T-helper 1 cell treated with Interleukin-12 subunit alpha and Interleukin-12 subunit beta and Interleukin-4 antibody, amounts not matched to agents 30 ng/mL and 1 ng/mL, for 36 hours (primary cell): Measurements from ENCODE around the gene SP3. TPM values are rescaled to one million over a fixed set of nuclear protein-coding genes. Genes with fewer than 3 reads are reported as not detected.
"Not testable (repeated sequence)": the region's sequence is repeated elsewhere in the genome, so short reads cannot be mapped to it uniquely, and the experiment has no call there.

Source experiments
- intact Hi-C: fragments of 100-400 bp; cut with micrococcal nuclease; formaldehyde crosslinking; loops from one replicate; pipeline ENCODE4 v1.15.1; 2024
- total RNA-seq: library from RNA; stranded (reverse); gene quantifications from 2 replicates; pipeline ENCODE4 v1.2.3, GENCODE V29; 2022

SP3 gene
- total RNA-seq, 1 donor from 2014 or later: 107 TPM

GRCh38 chr2:173896755-173897154 lies 68.4 kb downstream of the SP3 start:
- intact Hi-C loops: loop anchor here (5.0 kb wide), 1 partner anchor 146 kb away; no protein-coding TSS in a partner anchor

DNA sequence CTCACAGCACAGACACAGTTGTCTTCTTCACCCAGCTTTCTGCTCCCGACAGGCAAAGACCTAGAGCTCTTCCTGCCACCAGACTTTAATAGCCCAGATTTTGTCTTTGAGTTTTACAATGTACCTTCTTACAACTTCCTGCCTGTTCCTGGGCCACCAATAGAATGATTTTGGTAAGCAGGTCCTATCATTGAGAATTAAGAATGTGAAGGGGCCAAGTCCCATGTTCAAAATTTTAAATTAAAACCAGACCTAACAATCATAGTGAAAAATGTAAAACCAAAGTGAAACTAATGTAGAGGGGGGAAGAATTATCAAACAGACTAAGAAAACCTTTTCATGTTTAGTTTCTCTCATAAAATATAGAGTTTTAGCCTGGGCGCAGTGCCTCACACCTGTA lies 72.8 kb downstream of the SP3 start:
- intact Hi-C loops: no loop called here

DNA sequence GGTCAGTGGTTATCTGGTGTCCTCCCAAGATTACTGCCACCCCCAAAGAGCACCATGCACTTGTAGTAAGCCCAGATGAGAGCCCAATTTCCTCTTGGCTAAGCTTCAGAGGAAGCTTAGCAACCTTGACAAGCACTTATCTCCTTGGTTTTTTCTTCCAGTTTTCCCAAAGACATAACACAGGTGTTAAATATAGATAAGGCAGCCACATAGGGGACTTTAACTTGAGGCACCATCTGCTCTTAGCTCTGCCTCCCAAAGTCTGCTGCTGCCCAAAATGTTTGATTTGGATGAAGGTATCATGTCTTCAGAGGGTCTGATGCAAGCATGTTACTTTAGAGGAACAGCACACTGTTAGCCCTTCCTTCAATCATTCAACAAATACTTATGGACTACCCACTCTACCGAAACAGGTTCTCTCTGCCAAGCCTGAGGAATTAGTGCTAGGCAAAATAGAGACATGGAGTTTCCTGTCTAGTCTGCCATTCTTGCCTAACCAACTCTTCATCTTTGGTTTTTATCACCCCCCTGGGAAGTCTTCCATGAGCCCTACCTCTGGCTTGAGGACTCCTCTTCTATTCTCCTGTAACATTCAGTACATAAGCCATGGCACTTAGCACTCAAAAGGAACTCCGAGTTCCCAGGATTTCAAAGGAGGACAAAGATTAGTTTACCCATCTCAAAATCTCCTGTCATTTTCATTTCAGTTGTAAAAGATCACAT lies 73.7 kb downstream of the SP3 start:
- intact Hi-C loops: no loop called here

DNA sequence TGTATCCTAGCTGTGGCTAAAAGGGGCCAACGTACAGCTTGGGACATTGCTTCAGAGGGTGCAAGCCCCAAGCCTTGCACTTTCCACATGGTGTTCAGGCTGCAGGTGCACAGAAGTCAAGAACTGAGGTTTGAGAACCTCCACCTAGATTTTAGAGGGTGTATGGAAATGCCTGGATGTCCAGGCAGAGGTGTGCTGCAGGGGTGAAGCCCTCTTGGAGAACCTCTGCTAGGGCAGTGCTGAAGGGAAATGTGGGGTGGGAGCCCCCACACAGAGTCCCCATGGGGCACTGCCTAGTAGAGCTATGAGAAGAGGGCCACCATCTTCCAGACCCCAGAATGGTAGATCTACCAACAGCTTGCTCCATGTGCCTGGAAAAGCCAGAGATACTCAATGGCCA lies 75.7 kb downstream of the SP3 start:
- intact Hi-C loops: not testable (repeated sequence)

DNA sequence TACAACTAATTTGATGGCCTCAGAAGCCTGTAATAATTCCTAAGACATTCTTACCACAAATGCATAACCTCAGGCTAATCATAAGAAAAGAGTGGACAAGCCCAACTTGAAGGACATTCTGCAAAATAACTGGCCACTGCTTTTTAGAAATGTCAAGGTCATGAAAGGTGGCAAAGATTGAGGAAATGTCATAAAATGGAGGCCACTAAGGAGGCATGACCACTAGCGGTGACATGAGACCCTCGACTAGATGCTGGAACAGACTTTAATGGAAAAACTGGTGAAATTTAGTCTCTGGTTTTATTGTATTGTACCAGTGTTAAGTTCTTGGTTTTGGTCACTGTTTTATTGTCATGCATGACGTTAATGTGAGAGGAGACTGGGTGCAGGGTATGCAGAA lies 78.6 kb downstream of the SP3 start:
- intact Hi-C loops: no loop called here

DNA sequence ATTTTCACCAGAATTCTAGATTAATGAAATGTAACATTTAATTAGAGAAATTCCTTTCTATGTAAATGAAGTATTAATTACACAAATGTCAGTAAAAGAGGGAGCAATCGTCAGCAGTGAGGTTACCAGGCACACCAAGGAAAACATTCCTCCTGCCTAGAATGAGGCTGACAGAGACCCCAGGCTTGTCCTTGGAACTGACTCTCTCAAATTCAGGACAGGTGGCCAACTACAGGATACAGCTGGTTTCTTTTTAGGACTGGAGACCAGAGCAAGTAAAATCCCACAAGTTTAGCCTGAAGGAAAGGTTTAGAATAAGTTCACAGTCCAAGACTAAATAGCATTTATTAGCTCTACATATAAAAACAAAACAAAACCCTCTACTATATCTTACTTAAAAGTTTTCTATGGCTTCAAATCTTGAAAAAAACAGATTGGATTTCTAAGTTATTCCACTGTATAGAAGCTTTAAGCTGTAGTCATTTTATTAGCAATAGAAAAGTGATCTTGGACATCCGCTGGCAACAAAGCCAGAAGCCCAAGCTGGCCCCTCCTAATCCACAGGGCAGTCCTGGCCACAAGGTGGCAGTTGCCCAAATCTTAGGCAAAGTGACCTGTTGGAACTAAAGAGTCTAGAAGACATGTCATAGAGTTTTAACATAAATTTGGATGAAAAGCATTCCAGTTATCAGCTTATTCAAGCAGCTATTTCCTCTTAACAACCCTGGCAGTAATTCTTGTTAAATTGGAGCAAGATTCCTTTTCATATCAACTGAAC lies 81.0 kb downstream of the SP3 start:
- intact Hi-C loops: loop anchor here (1.0 kb wide), 1 partner anchor 457 kb away; no protein-coding TSS in a partner anchor

- intact Hi-C loops: no loop called here
Observed at GRCh38 chr2:173881886-173882285, 83.3 kb downstream of the SP3 start.

DNA sequence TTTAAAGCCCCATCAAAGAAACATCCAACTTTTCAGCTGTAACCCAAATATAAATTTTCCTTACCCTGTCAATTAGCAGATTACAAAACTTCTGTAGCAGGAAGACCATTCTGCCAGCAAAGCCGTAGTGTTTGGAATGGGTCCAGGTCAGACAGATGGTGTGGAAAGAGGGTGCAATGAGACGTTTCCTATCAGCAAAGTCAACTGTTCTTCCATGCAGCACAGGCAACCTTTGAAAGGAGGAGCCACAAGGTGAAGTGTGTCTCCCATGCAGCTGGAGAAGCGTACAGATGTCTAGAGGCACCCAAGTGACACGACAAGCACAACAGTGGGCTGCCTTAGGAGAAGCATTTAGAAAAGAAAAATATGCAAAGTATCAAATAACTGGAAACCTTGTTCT lies 83.7 kb downstream of the SP3 start:
- intact Hi-C loops: no loop called here

- intact Hi-C loops: no loop called here
Observed at GRCh38 chr2:173880561-173880960, 84.6 kb downstream of the SP3 start.

- intact Hi-C loops: no loop called here
Observed at GRCh38 chr2:173876833-173877413, 88.2 kb downstream of the SP3 start.

DNA sequence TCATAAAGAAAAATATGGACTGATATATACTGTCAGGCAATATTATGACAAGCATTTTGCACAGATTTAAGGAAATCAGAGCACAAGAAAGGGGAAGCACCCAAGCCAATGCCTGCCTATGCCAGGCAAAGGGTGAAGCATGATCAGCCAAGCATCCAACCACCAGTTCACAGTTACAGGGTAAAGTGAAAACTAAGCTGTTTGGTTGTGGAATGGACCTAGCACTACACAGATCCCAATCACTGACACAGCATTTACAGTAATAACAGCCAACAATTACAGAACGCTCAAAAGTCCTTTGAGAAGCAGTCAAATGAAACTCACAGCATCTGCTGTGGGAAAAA lies 90.3 kb downstream of the SP3 start:
- intact Hi-C loops: no loop called here

GRCh38 chr2:173874003-173874893 lies 90.9 kb downstream of the SP3 start:
- intact Hi-C loops: no loop called here

GRCh38 chr2:173872714-173873113 lies 92.5 kb downstream of the SP3 start:
- intact Hi-C loops: no loop called here

DNA sequence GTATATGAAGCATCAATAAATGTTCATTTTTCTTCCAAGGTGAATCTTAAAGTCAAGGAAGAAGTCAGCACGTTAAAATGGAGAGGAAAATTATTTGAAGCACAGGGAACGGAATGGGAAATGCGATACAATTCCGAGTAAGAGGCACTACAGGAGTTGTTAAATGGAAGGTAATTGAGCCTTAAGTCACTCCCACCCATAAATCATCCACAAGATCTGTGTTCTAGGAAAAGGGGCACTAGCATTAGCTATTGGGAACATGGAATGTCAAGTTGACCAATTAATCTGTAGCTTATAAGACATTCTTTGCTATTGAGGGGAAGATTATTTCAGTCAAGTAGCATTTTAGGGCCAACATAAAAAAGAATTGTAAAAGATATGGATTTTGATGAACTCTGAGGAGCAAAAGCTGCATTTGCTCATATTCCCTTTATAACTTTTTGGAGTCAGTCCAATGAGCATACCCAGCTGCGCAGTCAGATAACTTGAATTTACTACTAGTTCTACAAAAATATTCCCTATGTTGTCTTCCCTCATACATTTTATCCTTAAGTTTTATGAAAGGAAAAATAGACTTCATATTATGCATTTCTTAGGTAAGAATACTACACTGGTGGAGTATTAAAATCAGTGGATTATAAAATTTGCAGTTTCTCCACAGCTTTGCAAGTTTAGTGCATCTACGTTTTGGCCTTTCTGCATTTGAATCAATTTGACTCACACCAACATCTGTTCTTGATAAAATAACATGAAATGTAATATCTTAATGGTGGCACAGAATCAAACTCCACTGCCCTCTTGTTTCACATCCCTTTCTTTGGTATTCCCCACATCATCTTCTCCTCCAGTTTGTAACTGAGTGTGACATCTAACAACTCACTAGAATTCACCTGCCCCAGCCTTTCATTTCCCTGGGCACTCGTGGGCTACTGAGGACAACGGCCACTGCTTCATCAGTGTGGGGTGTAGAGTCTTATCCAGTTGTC lies 95.6 kb downstream of the SP3 start:
- intact Hi-C loops: no loop called here

DNA sequence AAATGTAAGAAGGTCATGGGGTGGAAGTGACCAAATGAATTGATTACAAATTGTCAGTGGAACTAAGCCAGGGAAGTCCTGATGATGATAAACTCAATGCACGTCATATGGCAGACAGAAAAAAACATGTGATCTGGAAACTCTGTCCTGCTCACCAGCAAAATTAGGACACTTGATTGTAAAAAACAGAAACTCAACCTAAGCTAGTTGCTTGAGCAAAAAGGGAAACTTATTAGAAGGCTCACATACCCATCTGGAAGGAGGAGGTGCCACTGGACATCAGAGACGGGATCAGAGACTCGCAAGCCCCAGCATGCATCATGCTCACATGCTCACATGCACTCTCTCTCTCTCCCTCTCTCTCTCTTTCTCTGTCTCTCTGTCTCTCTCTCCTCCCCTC lies 96.8 kb downstream of the SP3 start:
- intact Hi-C loops: no loop called here

GRCh38 chr2:173866874-173867618 lies 98.1 kb downstream of the SP3 start:
- intact Hi-C loops: no loop called here

DNA sequence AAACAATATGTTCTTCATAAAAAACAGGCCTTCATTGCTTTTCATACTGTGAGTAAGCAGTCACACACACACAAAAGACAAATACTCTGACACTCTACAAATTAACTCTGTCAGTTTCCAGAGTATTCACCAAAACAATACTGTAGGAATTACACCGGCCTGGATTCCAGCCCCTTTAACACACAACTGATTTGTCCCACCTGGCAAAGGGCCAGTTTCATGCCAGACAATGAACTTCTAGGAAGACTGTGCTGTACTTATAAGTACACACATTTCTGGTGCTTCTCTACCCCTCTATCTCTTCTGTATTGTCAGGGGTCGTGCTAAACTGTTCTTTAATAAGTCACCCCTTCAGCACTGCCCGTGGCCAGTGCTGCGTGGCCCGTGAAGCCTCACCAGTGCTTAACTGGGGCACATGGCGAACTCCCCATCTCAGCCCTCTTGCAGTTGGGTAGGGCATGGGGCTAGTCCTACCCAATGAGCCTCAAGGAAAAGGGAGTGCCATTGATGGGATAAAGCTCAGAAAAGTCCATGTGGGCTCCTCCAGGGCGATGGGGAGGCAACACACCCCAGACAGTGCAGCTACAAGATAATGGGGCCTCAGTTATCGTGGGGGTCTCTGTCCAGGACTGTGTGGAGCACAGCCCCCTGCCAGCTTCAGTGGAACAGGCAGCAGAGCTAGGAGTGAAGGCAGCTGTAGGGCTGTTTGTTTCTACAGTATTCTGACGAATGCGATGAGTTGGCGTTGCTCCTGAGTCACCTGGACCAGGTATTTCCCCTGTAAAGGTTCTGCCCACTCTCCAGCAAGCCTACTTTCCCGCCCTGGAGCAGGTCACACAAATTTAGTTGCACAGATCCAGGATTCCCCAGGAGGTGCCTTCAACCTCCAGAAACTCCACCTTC lies 99.0 kb downstream of the SP3 start:
- intact Hi-C loops: no loop called here

DNA sequence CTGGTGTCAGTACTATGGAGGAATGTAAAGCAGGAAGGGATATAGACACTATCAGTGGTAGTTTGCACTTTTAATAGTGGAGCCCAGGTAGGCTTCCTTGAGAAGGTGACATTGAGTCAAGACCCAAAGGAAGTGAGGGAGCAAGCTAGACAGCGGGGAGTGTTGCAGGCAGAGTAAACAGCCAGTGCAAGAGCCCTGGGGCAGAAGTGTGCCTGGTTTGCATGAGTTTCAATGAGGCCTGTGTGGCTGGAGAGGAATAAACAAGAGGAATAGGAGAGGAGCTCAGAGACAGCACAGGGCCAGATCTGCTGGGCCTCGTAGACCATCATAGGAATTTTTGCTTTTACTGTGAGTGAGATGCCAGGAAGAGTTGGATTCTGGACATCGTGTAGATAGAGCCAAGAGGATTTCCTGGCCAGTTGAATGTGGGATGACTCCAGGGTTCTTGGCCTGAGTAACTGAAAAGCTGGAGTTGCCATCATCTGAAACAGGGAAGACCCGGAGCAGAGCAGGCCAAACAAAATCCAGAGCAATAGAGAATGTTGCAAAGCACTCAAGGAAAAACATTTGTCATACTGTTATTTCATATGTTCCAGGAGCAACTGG lies 102.5 kb downstream of the SP3 start:
- intact Hi-C loops: no loop called here
